ENCODE data around the gene RASGRF2.
A peak's percentile ranks its signal among the peaks of the same experiment; 100 is the strongest.

RASGRF2 gene

GRCh38 chr5:81145329-81145935, 185.3 kb downstream of the RASGRF2 start:
- DNase-seq = no peak

GRCh38 chr5:81146031-81146430, 185.9 kb downstream of the RASGRF2 start:
- DNase-seq = no peak

DNA sequence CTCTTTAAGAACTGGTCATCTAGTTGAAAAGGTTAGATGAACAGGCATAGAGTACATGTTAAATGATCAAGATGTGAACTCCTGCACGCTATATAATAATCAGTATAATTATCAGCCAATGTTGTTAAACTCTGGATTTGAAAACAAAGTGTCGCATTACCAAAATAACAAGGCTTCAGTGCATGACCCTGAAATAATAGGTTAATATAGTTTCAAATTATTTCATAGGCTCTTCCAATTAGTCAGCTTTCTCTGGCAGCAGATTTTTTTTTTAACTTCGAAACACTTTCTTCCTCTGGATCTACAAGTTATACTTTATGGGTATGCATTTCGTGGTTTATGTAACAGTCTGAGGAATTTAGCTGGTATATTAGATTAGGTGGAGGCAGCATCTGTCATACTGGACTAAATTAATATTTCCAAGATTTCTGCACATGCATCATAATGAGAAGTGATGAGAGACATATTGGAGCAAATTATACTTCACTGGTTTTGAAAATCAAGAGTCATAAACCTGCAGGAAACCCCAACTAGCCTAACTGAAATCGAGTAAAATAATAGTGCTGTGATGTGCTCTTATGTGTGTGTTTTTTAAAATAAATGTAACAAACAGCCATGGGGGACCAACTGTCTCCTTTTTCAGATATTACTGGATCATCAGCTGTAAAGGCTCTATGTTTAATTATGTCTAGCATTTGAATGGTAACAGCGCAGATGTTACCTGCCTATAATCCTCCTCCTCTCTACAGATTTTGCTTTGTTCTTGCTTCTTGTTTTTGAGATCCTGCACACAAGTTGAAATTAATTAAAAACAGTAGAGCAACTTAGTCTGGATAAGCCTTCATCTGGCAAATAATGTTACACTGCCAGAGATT, 187.1 kb downstream of the RASGRF2 start:
- DNase-seq = no peak

- no peak for DNase-seq
Measured at GRCh38 chr5:81147886-81148571, 187.9 kb downstream of the RASGRF2 start.

DNA sequence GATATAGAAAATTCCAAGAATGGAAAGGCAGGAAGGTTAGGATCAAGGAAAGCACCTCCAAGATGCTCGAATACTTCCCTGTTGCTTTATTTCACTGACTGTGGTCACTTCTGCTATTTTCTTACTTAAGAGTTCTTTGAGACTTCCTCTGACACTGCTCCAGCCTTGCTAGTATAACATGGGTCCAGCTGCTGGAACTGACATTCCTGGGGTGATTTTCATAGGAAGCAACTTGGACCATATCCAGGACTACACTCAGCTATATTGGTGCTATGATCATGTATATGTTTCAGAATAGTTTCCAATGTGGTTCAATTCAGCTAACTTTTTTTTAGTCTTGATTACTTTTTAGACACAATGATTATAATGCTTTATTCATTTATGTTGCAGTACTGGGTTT, 191.4 kb downstream of the RASGRF2 start:
- no peak for DNase-seq

- no peak for DNase-seq
Measured at GRCh38 chr5:81154725-81155124, 194.6 kb downstream of the RASGRF2 start.

DNA sequence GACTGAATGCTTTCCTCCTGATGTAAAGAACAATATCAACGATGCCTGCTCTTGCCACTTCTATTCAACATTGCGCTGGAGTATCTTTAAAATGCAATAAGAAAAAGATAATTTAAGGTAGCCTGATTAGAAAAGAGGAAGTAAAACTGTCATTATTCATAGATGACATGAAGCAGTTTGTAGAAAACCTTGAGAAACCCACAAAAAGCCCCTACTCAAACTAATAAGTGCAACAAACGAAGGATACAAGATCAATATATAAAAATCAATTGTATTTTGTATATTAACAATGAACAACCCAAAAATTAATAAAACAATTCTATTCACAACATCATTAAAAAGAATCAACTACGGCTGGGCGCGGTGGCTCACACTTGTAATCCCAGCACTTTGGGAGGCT, 196.6 kb downstream of the RASGRF2 start:
- no peak for DNase-seq

- no peak for DNase-seq
Measured at GRCh38 chr5:81161012-81161601, 200.9 kb downstream of the RASGRF2 start.

- DNase-seq = no peak
Measured at GRCh38 chr5:81162501-81162900, 202.3 kb downstream of the RASGRF2 start.

DNA sequence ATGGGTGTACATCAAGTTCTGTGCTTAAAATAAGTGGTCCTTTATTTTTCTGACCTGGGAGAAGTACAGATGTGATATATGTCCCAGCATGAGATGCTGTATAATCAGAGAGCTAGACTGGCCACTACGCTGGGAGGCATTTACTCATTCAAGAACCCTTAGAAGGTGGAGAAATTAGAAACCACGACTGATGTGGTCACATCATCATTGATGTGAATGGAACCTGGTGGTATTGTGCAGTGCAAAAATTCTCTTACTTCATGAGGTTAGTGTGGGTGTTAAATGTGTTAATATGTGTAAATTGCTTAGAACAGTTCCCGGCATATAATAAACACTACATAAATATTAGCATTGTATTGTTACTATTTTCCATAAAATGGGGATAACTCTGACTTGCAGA, 203.5 kb downstream of the RASGRF2 start:
- DNase-seq = no peak

DNA sequence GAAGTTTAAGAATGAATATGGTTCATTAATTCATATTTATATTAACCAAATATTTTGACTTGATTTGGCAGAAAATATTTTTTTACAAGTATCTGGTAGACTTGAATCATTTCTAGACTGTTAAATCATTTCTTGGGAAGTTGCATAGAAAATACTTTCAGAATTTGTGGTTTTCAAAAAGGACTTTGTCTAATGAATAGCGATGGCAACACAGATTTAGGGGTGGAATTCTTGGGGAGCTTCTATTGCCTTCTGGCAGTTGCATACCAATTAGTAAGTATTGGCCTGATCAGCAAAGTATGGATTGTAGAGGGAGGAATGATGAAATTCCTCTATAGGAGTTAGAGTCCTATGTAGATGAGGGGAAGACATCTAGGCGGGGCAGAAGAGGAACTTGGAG, 204.3 kb downstream of the RASGRF2 start:
- DNase-seq = no peak

DNA sequence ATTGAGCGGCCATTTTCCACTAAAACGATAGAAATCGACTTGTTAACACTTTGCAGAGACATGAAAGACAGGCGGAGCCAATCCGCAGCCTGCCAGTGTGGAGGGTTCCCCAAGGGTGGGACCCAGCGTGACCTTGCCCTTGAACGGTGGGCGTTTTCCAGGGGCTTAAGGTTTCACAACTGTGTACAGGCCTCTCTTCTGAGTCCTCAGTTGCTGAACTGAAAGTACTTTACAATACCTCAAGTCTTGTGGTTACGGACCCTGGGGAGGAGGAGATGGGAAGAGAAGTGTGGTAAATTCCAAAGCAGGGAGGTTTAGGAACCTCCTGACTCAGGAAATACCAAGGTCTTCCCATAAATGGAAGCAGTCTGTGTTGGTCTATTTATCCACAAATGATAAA, 204.8 kb downstream of the RASGRF2 start:
- DNase-seq = no peak

- peak; percentile 52 to 85 for DNase-seq
Measured at GRCh38 chr5:81165493-81166119, 205.4 kb downstream of the RASGRF2 start.

DNA sequence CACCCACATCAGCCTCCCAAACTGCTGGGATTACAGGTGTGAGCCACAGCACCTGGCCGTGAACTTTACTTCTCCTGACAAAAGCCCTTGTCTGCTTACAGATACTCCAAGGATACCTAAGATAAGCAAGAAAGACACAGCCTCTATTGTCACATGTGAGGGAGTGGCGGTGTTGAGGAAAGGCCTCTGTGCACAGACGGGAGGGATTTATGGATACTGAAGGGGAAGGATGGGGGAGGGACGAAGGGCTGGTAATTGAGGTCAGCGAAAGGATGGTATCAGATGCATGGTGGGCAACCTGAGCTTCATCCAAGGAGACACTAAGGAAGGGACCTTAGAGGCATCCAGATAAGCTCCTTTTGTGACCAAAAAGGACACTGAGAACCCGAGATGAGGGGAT, 206.3 kb downstream of the RASGRF2 start:
- DNase-seq = no peak

GRCh38 chr5:81167078-81167477, 206.9 kb downstream of the RASGRF2 start:
- DNase-seq = no peak

GRCh38 chr5:81167544-81167943, 207.4 kb downstream of the RASGRF2 start:
- no peak for DNase-seq

GRCh38 chr5:81169924-81170323, 209.8 kb downstream of the RASGRF2 start:
- DNase-seq = no peak

DNA sequence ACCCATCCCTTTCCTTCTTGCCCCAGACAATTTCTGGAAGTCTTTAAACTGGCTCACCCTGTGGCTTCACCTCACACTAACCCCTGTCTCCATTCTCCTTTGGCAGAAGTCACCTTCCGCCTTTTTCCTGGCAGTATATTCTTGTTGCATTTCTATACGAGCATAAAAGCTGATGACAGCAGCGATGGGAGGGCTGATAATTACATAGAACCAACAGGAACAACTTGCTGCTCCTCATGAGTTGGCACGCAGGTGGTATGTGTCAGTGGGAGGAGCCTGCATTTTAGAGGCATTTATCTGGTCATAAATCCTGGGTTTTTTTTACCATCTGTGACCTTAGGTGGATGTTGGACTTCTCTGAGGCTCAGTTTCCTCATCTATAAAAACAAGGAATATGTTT, 211.6 kb downstream of the RASGRF2 start:
- peak; percentile 25 to 41 for DNase-seq

DNA sequence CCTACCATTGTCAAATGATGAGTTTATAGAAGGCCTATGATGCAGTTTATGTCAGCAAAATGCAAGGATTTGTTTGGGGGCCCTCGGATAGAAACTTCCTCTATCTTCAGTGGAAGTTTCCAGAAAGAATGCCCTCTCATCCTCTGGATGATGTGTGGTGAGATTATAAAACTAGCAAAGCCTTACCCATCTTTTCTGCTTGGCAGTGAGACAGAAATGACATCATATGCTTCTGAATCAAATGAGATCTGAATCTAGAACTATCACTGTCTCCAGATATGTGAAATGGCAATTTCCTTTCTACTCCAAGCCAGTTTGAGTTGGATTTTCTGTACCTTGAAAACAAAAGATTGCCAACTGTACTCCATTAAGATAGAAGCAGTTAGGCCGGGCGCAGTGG, 212.5 kb downstream of the RASGRF2 start:
- no peak for DNase-seq

GRCh38 chr5:81177061-81177460, 216.9 kb downstream of the RASGRF2 start:
- DNase-seq = no peak

DNA sequence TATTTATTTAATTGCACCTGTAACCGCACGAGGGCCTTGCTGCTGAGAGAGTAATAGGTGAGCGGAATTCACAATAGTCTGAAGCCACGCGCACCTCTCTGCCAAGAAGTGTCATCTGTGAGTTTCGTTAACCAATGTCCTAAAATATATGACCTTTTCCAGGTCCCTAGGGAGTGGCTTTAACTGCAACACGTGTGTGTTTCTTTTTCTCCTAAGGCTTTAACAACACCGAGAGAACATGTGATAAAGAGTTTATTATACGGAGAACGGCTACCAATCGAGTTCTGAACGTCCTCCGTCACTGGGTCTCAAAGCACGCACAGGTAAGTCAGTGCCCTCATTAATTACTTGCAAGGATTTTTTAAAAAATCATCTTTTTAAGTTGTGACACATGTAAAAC, 219.8 kb downstream of the RASGRF2 start:
- no peak for DNase-seq

DNA sequence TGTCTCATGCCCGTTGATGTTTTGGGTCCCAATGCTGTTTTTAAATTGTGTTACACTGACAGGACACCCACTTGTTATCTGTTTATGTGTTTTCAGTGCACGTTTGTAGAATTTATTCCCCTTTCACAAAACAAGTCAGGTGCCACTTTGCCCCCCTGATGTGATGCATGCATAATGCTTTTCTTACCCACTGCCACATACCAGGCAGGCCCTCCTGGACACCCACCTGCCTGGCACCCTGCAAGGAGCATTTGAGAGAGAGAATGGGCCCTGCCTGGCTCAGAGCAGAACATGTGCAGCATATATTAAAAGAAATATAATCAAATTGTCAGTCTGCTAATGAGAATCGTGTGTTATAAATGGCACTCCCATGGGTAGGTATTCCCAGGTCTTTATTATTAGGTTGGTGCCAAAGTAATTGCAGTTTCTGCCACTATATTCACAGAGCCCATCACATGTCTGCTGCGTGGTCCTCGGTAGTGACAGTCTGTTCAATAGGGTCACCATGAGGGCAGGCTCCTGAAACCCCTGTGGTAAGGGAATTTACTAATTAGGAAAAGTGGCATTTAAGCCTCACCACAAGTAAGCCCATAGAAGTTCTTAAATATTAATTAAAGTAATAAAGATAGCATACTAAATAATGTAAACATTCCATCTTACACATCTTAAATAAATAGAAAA, 220.8 kb downstream of the RASGRF2 start:
- DNase-seq = no peak

All from SHP77 (cell line).